Fibroblast of mammary gland (primary cell): ENCODE results near the gene GNS.

ENCODE experiments used
- DNase-seq: peaks from one replicate; pipeline ENCODE4 v3.0.0-alpha.2; 2010; ENCODE audit warnings: low read depth
- H3K4me3 ChIP-seq: 2 replicates; pipeline ENCODE4 v1.5.1; 2011; ENCODE audit warnings: low read depth, mild to moderate bottlenecking, low read length, moderate library complexity; ENCODE audit not compliant: control insufficient read depth
- CTCF ChIP-seq: conservative IDR thresholded peaks from 2 replicates; pipeline ENCODE4 v1.5.1; 2011; ENCODE audit warnings: low read depth, low read length, inconsistent platforms; ENCODE audit not compliant: control insufficient read depth, insufficient read depth

GNS gene

GRCh38 chr12:64673490-64674169 lies 85.6 kb downstream of the GNS start:
- H3K4me3 ChIP-seq, result no peak overlapping the region
- no peak for DNase-seq
- no peak for TF ChIP-seq CTCF

GRCh38 chr12:64672925-64673409 lies 86.2 kb downstream of the GNS start:
- TF ChIP-seq CTCF, result no peak
- H3K4me3 ChIP-seq, result no peak overlapping the region
- peak; percentile 20 for DNase-seq

GRCh38 chr12:64671681-64672080 lies 87.5 kb downstream of the GNS start:
- no peak overlapping the region for H3K4me3 ChIP-seq
- no peak for DNase-seq
- TF ChIP-seq CTCF, result no peak

- TF ChIP-seq CTCF, result no peak
- DNase-seq, result peak; percentile 48
- H3K4me3 ChIP-seq, result no peak overlapping the region
These were observed 88.1 kb downstream of the GNS start for GRCh38 chr12:64670919-64671639.

GRCh38 chr12:64670019-64670418 lies 89.2 kb downstream of the GNS start:
- TF ChIP-seq CTCF, result no peak
- no peak for DNase-seq

GRCh38 chr12:64669270-64669842 lies 89.8 kb downstream of the GNS start:
- DNase-seq, result no peak
- no peak overlapping the region for H3K4me3 ChIP-seq
- no peak for TF ChIP-seq CTCF

More at GRCh38 chr12:64670019-64670418, 89.2 kb downstream of the GNS start:
- no peak overlapping the region for H3K4me3 ChIP-seq
